Spleen (tissue), 11 donors: ENCODE data around the gene MACROD2. TPM values are rescaled to one million over a fixed set of nuclear protein-coding genes. Genes with fewer than 3 reads are reported as not detected.

Source experiments
- DNase-seq: peaks from one replicate; pipeline ENCODE4 v3.0.0-alpha.2; 2020
- H3K27ac ChIP-seq, 8 donors: fragments of 200-600 bp; sonication (generic) in 7 of 8; 1 replicate in 4 of 8; 2 replicates in 4 of 8; pipeline versions ENCODE4 v1.5.0 to v1.8.0; 2016 to 2021; ENCODE audit warnings: inconsistent platforms in 4 of 8, mild to moderate bottlenecking in 4 of 8, moderate library complexity in 1 of 8
- H3K27me3 ChIP-seq, 7 donors: fragments of 200-600 bp; sonication (generic) in 6 of 7; replicated peaks in 1 of 7; 1 replicate in 4 of 7; 2 replicates in 3 of 7; pipeline versions ENCODE4 v1.5.0 to v1.8.0; 2016 to 2021; ENCODE audit warnings: inconsistent platforms in 3 of 7, mild to moderate bottlenecking in 1 of 7
- H3K36me3 ChIP-seq, 6 donors: fragments of 200-600 bp; sonication (generic) in 5 of 6; 1 replicate in 4 of 6; 2 replicates in 2 of 6; pipeline versions ENCODE4 v1.5.0 to v1.8.0; 2016 to 2021; ENCODE audit warnings: inconsistent platforms in 2 of 6
- H3K4me1 ChIP-seq, 6 donors: fragments of 200-600 bp; sonication (generic) in 5 of 6; 1 replicate in 3 of 6; 2 replicates in 3 of 6; pipeline versions ENCODE4 v1.5.0 to v1.8.0; 2016 to 2021; ENCODE audit warnings: inconsistent platforms in 3 of 6
- H3K4me3 ChIP-seq, 8 donors: fragments of 200-600 bp; sonication (generic) in 7 of 8; 1 replicate in 4 of 8; 2 replicates in 4 of 8; pipeline versions ENCODE4 v1.5.0 to v1.8.0; 2016 to 2021; ENCODE audit warnings: inconsistent platforms in 4 of 8, mild to moderate bottlenecking in 4 of 8, moderate library complexity in 2 of 8
- H3K9me3 ChIP-seq, 8 donors: fragments of 200-600 bp; sonication (generic) in 7 of 8; 1 replicate in 4 of 8; 2 replicates in 4 of 8; pipeline versions ENCODE4 v1.5.0 to v1.8.0; 2016 to 2021; ENCODE audit warnings: inconsistent platforms in 4 of 8
- POLR2A ChIP-seq, 3 donors: fragments of 450-650 bp; IDR thresholded peaks; one replicate each; pipeline ENCODE4 v1.5.1; 2017; ENCODE audit warnings: antibody characterized with exemption in 3 of 3, mild to moderate bottlenecking in 1 of 3
- POLR2AphosphoS5 ChIP-seq, 3 donors: sonication (generic); formaldehyde crosslinking; IDR thresholded peaks; one replicate each; pipeline ENCODE4 v1.5.1; 2017; ENCODE audit warnings: antibody characterized with exemption in 3 of 3
- WGBS, 5 donors: extraction: QIAGEN DNeasy Blood & Tissue Kit in 3 of 5; methylation state at CpG; one replicate each; pipeline versions ENCODE4 v1.1.5 to v1.1.7; 2013 to 2018; 5-methylcytosine and 5-hydroxymethylcytosine counted together
- intact Hi-C: fragments of 100-400 bp; cut with DNase I; formaldehyde crosslinking; loops from one replicate; pipeline ENCODE4 v1.15.0; 2023; ENCODE audit warnings: low total_unique reads
- polyA plus RNA-seq, 3 donors: library from polyadenylated mRNA; stranded (reverse); fragments of 200-250 nt; gene quantifications; one replicate each; pipeline ENCODE4 v1.2.1, GENCODE V29; 2013
- total RNA-seq, 7 donors: library from RNA; depleted of rRNA in 3 of 7; stranded (reverse); fragments of >200 nt in 3 of 7; fragmentation: NEBNext Ultra II Directional in 4 of 7; extraction: Animal tissue kit (Norgen Biotek cat#: 25700) in 4 of 7; gene quantifications; one replicate each; pipeline versions ENCODE4 v1.1.0 to v1.2.1, GENCODE V29; 2016 to 2021
- TF ChIP-seq, protein P1 (sequence below), 11 experiments: fragments of 200-600 bp in 7 of 11; fragments of 450-650 bp in 4 of 11; sonication (generic) in 4 of 11; IDR thresholded peaks in 8 of 11; conservative IDR thresholded peaks in 3 of 11; 1 replicate in 7 of 11; 2 replicates in 4 of 11; pipeline versions ENCODE4 v1.4.0 to v1.8.0; 2016 to 2021; ENCODE audit warnings: antibody characterized with exemption in 11 of 11, inconsistent platforms in 4 of 11, mild to moderate bottlenecking in 1 of 11
- donor health status: healthy with polysubstance abuse.
- donor health status: DM: no; HTN: no; CAD: no; lungs with moderate emphysema.
- donor health status: DM: no; HTN: no; CAD: no.
- donor health status: Bipolar disorder and iron deficiency.
- donor health status: healthy.
- donor health status: DM: no; HTN: no; CAD: no.
- donor health status: DM: yes; HTN: yes; CAD: no.

Gene MACROD2
- total and polyA plus RNA-seq, 10 donors = 1.5 to 4.7 (median 3.4) TPM

DNA sequence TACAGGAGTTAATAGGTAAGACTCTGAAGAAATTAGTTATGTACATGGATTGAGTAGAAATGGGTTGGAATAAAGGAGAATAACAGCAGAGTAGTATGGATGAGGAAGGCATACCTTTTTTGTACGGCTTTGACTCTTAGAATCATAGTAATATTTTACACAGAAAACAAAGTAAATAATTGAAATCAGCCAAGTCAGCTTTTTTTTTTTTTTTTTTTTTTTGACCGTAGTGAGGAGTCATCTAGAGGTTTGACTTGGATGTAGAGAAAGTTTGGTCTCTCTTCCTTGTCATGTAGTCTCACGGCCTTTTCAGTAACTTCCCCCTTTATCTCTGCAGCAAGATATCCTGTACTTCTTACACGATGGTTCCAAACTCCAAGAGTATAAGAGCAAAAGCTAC, 183.2 kb downstream of the MACROD2 start:
- WGBS, 5 donors = 68 to 87% (median 73%) methylated on average over 4 of the region's 4 CpGs
- peaks cover 0 to 39% (median 33%) of the 10 kb centered on the region in 8 donors for H3K9me3 ChIP-seq
- no peaks in the 10 kb centered on the region for H3K27me3 ChIP-seq
- TF ChIP-seq POLR2AphosphoS5 (IDR thresholded peaks at IDR 0.05) (no peak), POLR2A (IDR thresholded peaks at IDR 0.05) (no peak)
- TF ChIP-seq, protein P1, sequence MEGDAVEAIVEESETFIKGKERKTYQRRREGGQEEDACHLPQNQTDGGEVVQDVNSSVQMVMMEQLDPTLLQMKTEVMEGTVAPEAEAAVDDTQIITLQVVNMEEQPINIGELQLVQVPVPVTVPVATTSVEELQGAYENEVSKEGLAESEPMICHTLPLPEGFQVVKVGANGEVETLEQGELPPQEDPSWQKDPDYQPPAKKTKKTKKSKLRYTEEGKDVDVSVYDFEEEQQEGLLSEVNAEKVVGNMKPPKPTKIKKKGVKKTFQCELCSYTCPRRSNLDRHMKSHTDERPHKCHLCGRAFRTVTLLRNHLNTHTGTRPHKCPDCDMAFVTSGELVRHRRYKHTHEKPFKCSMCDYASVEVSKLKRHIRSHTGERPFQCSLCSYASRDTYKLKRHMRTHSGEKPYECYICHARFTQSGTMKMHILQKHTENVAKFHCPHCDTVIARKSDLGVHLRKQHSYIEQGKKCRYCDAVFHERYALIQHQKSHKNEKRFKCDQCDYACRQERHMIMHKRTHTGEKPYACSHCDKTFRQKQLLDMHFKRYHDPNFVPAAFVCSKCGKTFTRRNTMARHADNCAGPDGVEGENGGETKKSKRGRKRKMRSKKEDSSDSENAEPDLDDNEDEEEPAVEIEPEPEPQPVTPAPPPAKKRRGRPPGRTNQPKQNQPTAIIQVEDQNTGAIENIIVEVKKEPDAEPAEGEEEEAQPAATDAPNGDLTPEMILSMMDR (IDR thresholded peaks at IDR 0.05 in 8 of 11, conservative IDR thresholded peaks at IDR 0.05 in 3 of 11) = no peak
- no peaks in the 10 kb centered on the region for H3K36me3 ChIP-seq
- intact Hi-C loops = no loop called here
- no peak overlapping the region for H3K27ac ChIP-seq
- H3K4me3 ChIP-seq = no peak overlapping the region
- H3K4me1 ChIP-seq = no peaks in the 10 kb centered on the region
- DNase-seq = no peak

DNA sequence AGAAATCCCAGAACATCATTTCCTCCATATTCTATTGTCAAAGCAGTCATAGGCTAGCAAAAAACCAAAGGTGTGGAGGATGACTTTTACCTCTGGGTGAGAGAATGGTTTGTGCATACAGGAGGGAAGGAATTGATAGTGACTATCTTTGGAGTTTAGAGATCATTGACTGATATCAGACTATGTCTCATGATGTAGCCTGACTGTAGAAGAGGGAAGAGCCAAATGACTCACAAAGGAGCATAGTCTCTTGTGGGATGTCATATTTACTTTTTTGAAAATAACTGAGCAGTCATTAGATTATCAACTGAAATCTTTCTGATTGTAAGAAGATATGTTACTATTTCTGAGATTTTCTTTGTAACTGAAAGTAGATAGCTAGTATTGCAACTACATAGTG, 183.6 kb downstream of the MACROD2 start:
- no peak for TF ChIP-seq POLR2A (IDR thresholded peaks at IDR 0.05)
- TF ChIP-seq POLR2AphosphoS5 (IDR thresholded peaks at IDR 0.05) = no peak
- TF ChIP-seq, protein P1 (IDR thresholded peaks at IDR 0.05 in 8 of 11, conservative IDR thresholded peaks at IDR 0.05 in 3 of 11) = no peak
- Histone ChIP-seq H3K4me3 (no peak overlapping the region), H3K27me3 (no peaks in the 10 kb centered on the region), H3K4me1 (no peaks in the 10 kb centered on the region), H3K36me3 (no peaks in the 10 kb centered on the region), H3K27ac (no peak overlapping the region), H3K9me3 (peaks cover 0 to 37% (median 29%) of the 10 kb centered on the region in 8 donors)
- DNase-seq = no peak
- intact Hi-C loops = no loop called here

DNA sequence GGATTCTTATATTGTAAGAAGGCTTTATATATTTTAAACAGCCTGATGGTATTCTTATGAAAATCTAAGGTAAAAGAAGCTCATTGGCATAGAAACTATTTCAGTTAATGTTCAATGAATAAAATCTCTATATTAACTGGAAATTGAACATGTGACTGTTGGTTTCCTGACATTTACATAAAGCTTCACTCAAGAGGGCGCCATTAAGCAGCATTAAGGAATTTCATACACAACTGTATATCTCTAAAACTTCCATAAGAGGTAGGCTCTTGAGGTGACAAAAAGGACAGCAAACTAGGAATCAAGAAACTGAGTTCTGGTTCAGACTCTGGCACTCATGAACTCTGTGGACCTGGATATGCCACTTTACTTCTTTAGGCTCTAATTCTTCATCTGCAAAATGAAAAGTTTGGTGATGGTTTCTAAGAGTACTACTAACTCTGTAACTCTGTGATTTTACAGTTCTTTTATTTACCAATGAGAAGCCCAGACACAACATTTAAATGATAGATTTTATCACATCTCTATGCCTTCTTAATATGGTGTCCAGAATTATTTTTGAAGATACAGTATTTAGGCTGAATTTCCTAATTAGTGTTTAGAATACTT, 194.6 kb downstream of the MACROD2 start:
- Histone ChIP-seq H3K9me3 (peaks cover 0 to under 1% (median 0%) of the 10 kb centered on the region in 8 donors), H3K4me3 (no peak overlapping the region), H3K4me1 (no peaks in the 10 kb centered on the region), H3K36me3 (no peaks in the 10 kb centered on the region), H3K27me3 (no peaks in the 10 kb centered on the region), H3K27ac (no peak overlapping the region)
- 15 to 36% (median 22%) methylated on average over 1 of the region's 1 CpG for WGBS, 5 donors
- TF ChIP-seq, protein P1 (IDR thresholded peaks at IDR 0.05 in 8 of 11, conservative IDR thresholded peaks at IDR 0.05 in 3 of 11) = no peak
- TF ChIP-seq POLR2AphosphoS5 (IDR thresholded peaks at IDR 0.05) (no peak), POLR2A (IDR thresholded peaks at IDR 0.05) (no peak)
- DNase-seq = no peak
- intact Hi-C loops = no loop called here

DNA sequence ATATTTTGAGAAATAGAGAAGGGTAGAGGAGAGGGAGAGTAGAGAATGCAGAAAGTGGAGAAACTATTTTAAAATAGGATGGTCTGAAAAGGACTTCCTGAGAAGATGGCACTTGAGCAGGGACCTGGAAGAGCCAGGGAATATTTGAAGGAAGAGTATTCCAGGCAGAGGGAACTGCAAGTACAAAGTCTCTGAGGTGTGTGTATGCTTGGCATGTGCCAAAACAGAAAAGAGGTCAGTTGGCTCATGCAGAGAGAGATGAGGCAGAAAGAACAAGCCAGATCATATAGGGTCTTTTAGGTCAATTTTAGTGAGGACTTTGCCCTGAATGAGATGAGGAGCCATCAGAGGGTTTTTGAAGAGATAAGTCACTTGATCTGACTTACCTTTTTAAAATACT, 196.2 kb downstream of the MACROD2 start:
- Histone ChIP-seq H3K27me3 (no peaks in the 10 kb centered on the region), H3K9me3 (no peaks in the 10 kb centered on the region), H3K4me1 (no peaks in the 10 kb centered on the region), H3K27ac (no peak overlapping the region), H3K36me3 (no peaks in the 10 kb centered on the region), H3K4me3 (no peak overlapping the region)
- TF ChIP-seq POLR2A (IDR thresholded peaks at IDR 0.05) (no peak), POLR2AphosphoS5 (IDR thresholded peaks at IDR 0.05) (no peak)
- TF ChIP-seq, protein P1 (IDR thresholded peaks at IDR 0.05 in 8 of 11, conservative IDR thresholded peaks at IDR 0.05 in 3 of 11) = no peak
- intact Hi-C loops = no loop called here
- no peak for DNase-seq
